SH-SY5Y (cell line): Measurements from ENCODE around the gene PLCXD3.

Experiments
- GATA2 ChIP-seq: IDR thresholded peaks from 2 replicates; pipeline ENCODE4 v1.6.1; 2011; ENCODE audit warnings: mild to moderate bottlenecking, low read depth, low read length
- GATA3 ChIP-seq: IDR thresholded peaks from 2 replicates; pipeline ENCODE4 v1.6.1; 2011; ENCODE audit warnings: low read depth, mild to moderate bottlenecking, low read length, moderate library complexity

Gene PLCXD3

DNA sequence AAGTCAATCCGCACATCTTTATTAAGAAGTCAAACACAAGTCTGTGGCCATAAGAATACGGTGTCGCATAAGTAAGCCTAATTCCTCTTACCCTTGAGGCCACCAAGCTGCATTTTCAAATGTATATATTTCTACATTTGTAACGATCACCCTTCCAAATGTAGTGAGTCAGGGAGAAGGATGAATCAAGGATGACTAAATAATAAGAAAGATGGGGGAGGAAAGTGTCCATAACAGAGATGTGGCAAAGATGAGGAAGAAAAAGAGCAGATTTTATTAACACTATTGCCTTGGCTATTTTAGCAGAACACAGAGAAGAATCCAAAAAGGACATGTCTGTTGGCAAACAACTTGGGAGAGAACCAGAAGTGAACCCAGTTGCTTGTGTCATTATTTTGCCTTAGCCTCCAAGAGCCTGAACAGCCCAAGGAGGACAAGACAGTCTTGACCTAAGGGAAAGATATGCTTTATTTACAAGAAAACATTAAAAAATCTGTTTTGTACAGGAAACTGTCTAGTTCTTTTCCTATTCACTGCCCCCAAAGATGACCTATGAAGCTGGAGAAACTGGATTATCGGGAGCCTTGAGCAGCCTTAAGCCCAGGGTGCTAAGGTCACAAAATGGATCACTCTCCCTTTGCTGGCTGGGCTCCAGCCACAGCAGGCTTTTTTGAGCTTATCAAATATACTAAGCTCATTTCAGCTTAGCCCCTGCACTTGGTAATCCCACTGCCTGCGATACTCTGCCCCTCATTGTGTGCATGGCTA lies 101.5 kb downstream of the PLCXD3 start:
- TF ChIP-seq GATA3: no peak
- no peak for TF ChIP-seq GATA2

DNA sequence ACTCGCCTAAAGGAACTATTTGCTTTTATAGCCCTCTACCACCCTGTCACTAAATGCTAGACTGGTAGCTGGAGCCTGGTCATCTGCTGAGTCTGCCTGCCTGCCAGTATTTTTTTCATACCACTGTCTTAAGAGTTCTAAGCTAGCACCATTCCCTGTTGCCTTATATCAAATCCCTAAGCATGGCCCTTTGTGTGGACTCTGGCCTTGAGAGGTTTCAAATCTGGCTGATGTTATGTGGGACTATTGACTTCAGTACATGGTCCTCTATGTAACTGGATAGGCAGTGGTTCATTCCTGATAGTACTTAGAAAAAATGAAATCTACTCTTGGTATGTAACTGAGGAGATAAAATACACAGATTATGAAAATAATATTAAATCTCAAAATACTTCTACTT lies 103.5 kb downstream of the PLCXD3 start:
- TF ChIP-seq GATA2: no peak
- TF ChIP-seq GATA3: no peak

DNA sequence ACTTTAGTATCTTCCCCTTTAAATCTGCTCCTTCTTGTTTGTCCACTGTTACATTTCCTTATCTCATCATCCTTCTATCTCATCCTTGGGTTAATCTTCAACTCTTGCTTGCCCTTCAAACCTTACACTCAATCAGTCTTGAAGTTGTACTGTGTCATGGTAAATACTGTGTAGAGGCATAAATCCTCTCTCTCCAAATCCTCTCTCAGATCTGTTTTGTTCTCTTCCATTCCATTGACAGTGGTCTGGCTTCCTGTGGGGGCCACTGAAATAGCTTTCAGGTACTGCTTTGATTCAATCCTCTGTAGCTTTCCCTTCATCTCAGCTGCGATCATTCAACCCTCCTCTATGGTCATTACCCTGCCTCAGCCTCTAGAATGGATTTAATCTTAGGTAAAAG lies 104.0 kb downstream of the PLCXD3 start:
- TF ChIP-seq GATA3 (no peak), GATA2 (no peak)

DNA sequence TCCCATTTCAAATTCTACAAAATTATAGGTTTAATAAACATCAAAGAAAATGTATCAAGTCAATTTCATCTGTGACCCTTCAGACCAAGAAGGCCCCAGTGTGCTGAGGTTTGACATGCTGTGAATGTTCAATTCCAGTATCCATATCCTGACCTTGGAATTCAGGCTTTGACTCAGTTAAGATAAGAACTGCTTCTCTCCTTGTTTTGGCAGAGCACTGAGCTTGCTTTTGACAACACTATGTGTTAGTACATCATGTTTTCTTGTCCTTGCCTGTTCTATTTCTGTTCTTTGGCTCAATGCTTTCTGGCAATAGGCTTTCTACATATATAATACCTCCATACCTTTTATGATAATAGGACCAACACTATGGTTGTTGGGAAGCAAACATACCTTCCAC lies 105.6 kb downstream of the PLCXD3 start:
- TF ChIP-seq GATA3: no peak
- no peak for TF ChIP-seq GATA2

DNA sequence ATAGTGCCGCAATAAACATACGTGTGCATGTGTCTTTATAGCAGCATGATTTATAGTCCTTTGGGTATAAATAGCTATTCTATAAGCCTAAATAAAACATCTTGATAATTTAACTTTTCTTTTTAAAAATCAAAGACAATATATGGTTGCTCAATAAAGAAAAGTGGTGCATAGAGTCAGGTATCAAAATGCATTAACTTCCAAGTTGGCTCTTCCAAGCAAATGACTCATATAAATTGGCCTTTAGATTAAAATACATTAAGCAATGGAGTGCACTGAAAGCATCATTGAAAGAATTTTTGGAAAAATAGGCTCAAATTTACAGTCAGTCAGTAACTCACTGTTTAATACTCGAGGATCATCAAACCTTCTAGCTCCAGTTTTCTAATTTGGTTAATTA lies 106.6 kb downstream of the PLCXD3 start:
- TF ChIP-seq GATA2 (no peak), GATA3 (no peak)

DNA sequence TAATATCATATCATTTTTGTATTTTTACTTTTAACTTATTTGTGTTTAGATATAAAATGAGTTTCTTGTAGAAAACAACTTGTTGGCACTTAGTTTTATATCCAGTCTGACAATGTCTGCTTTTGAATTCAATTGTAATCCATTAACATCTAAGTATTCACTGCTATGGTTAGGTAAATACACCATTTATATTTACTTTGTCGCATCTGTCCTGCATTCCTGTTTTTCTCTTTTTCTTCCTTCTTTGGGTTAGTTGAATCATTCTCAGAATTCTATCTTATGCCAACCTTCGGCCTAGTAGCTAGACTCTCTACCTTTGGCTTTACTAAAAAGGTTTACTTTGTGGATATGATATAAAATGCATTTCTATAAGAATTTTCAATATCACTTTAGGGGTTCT lies 107.6 kb downstream of the PLCXD3 start:
- TF ChIP-seq GATA3 (no peak), GATA2 (no peak)

DNA sequence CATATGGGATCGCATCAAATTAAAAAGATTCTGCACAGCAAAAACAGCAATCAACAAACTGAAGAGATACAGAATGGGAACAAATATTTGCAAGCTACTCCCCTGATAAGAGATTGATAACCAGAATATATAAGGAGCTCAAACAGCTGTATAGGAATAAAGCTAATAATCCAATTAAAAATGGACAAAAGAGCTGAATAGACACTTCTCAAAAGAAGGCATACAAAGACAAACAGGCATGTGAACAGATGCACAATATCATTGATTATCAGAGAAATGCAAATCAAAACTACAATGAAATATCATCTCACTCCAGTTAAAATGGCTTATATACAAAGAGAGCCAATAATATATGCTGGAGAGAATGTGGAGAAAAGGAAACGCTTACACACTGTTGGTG lies 110.6 kb downstream of the PLCXD3 start:
- TF ChIP-seq GATA2: no peak
- no peak for TF ChIP-seq GATA3

DNA sequence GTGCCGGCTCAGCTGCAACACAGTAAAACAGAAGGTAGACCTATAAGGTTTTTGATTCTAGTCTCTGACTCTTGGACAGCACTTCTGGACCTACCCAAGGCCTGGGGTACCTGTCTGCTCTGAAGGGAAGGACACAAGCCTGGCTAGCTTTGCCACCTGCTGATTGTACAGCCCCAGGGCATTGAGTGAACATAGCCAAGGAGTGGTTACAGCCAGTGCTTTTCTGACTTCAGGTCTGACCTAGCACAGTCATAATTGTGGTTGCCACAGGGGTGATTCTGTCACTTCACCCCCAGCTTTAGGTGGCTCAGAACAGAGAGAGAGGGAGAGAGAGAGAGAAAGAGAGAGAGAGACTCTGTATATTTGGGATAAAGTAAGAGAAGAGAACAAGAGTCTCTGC lies 118.4 kb downstream of the PLCXD3 start:
- TF ChIP-seq GATA3 (no peak), GATA2 (no peak)

DNA sequence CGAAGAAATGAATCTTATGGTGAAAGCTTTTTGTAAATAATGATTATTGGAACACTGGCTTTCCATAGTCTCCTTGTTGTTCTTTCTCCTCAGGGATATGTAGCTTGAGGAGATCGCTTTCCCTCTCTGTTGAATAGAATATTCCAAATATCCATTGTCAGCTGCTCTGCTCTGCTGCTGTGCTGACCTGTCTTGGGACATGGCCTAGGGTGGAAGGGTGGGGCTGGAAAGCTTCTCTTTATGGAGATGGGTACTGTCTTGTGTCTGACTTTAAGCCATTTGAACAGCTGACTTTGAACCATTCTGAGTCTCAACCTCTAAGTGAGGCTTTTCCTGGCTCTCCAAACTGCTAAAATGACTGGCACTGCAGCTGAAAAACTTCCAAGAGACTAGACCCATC lies 135.8 kb downstream of the PLCXD3 start:
- no peak for TF ChIP-seq GATA2
- no peak for TF ChIP-seq GATA3

DNA sequence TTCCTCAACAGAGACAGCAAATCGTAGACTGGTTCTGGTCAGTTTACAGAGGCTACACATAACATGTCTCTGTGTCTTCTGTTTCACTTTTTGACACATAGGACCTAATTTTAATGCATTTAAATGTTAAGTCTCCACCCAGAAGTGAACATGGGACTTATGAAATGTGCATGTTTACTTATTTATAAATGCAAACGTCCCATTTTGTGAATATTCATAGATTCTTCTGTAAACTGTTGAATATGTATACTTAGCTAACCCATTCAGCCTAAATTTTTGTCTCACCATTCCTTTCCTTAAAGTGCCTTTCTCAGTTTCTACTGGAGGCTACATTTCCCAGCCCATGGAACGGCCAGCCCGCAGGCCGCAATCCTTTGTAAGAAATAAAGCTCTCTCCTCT lies 137.2 kb downstream of the PLCXD3 start:
- no peak for TF ChIP-seq GATA2
- TF ChIP-seq GATA3: no peak

DNA sequence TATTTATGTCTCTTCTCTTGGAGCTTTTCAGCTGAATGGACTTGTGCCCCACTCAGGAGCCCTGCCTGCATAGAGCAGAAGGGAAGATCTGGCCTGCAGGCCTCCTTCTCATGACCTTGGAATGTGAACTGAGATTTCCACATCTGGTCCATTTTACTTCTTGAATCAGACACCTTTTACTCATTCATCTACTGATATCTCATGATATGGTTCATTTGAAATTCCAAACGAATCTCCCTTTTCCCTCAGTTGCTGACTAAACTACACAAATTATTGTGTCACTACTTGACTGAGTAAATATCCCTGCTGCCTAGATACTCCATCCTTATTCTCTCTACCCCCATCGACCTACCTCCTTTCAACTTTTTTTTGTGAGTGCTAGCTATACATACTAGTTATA lies 138.7 kb downstream of the PLCXD3 start:
- TF ChIP-seq GATA2: no peak

DNA sequence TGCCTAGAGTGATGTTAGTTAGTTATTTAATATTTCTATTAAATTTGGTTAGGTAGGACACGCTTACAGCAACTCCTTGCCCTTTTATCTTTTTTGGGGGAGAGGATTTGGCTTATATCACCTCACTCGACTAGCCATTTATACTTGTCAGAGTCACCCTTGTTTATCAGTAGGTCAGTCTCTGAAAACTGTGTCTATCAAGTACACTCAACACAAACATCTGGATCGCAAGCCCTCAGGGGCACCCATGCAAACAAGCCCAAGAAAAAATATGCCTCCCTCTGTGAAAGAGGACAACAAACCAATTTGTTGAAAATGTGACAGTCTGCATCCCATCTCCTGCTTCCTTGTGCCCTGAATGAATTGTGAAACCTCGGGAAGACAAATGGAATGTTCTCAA lies 139.9 kb downstream of the PLCXD3 start:
- TF ChIP-seq GATA3 (no peak), GATA2 (peak; percentile 80)

DNA sequence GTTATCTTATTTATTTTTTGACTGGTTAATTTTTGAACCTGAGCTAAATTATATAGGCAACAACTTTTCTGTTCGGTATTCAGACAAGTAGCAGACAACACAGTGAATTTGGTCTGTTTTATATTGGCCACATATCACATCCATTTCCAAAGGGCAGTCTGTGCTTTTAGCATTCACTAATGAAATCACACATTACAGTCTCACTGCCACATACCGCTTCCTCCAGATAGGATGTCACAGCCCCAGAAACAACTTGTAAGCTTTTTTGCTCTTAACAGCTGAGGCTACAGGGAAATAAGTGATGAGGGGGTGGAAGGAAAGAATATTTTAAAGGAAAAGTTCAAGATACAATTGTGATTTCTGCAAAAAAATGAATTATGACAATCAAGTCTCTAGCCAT lies 140.6 kb downstream of the PLCXD3 start:
- no peak for TF ChIP-seq GATA3
- no peak for TF ChIP-seq GATA2

DNA sequence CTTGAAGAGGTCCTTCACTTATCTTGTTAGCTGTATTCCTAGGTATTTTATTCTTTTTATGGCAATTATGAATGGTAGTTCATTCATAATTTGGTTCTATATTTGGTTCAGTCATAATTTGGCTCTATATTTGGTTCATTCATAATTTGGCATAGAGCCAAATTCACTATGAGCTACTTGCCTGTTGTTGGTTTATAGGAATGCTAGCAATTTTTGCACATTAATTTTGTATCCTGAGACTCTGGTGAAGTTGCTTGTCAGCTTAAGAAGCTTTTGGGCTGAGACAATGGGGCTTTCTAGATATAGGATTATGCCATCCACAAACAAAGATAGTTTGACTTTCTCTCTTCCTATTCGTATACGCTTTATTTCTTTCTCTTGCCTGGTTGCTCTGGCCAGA lies 142.2 kb downstream of the PLCXD3 start:
- no peak for TF ChIP-seq GATA3
- no peak for TF ChIP-seq GATA2

DNA sequence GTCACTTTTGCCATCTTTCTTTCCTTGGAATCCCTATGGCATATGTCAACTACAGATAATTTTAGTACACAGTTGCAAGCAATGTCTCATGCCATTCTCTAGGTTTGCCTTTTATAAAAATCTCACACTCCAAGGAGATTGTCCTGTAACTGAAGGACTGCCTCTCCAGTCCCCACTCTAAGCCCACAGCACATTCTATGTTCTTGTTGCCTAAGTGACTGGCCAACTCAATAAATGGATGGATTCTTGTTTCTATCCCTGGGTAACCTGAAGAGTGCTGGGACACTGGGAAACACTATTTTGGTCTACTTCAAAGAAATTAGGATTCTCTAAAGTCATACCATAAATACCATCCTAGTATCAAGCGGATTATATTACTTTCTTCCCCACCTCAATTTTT lies 145.0 kb downstream of the PLCXD3 start:
- TF ChIP-seq GATA2: no peak

DNA sequence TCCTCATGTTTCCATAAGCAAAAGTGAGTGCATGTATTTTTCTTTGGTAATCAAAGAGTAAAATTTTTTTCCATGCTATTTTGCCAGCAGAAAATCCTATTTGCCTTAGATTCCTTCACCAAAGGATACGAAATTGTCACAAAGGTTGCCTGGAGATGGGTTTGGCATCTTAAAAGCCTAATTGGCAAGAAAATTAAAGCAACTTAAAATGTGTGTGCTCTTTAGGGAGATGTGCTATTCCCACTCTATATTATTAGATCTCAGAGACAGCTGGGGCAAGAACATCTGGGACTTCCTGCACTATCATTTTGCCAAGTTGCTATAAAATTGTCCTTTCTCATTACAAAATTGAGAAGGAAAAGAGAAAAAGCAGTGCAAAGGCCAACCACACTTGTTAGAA lies 146.1 kb downstream of the PLCXD3 start:
- TF ChIP-seq GATA3 (no peak), GATA2 (no peak)
